ENCODE measurements around the gene MAP3K8.

GRCh38 chr10:30384701-30385201 is 49.2 kb upstream of the MAP3K8 start:
- TF ChIP-seq POLR2A (IDR thresholded peaks at IDR 0.05; ENCODE audit: low read depth, low read length), result no peak
- TF ChIP-seq TAF1 (IDR thresholded peaks at IDR 0.05; ENCODE audit: borderline replicate concordance, low read depth, low read length), result no peak
